HepG2 (cell line): Measurements from ENCODE around the gene LOXL3. TPM values are rescaled to one million over a fixed set of nuclear protein-coding genes. Genes with fewer than 3 reads are reported as not detected.

Experiments used
- ARHGAP35 ChIP-seq: sonication (generic); formaldehyde crosslinking; IDR thresholded peaks from 2 replicates; pipeline ENCODE4 v1.9.0; 2022; ENCODE audit warnings: mild to moderate bottlenecking, inconsistent platforms, moderate library complexity, missing genetic modification reagents, borderline replicate concordance
- FLYWCH1 ChIP-seq: sonication (generic); formaldehyde crosslinking; IDR thresholded peaks from 2 replicates; pipeline ENCODE4 v1.8.1; 2023; ENCODE audit warnings: mild to moderate bottlenecking, missing genetic modification reagents
- HOXA5 ChIP-seq: sonication (generic); formaldehyde crosslinking; IDR thresholded peaks from 2 replicates; pipeline ENCODE4 v1.4.0; 2020; ENCODE audit warnings: missing genetic modification reagents
- JUNB ChIP-seq: sonication (generic); formaldehyde crosslinking; IDR thresholded peaks from 2 replicates; pipeline ENCODE4 v1.8.0; 2022; ENCODE audit warnings: missing genetic modification reagents, mild to moderate bottlenecking, borderline replicate concordance
- JUND ChIP-seq: sonication (generic); formaldehyde crosslinking; IDR thresholded peaks from 2 replicates; pipeline ENCODE4 v1.8.0; 2022; ENCODE audit warnings: mild to moderate bottlenecking, missing genetic modification reagents
- LCORL ChIP-seq, 2 experiments: fragments of 450-650 bp in 1 of 2; sonication (generic) in 1 of 2; formaldehyde crosslinking in 1 of 2; IDR thresholded peaks; 2 replicates each; pipeline versions ENCODE4 v1.5.0 to v1.6.1; 2017 to 2020; ENCODE audit warnings: antibody characterized with exemption in 1 of 2, missing genetic modification reagents in 1 of 2
- MTA1 ChIP-seq: sonication (generic); formaldehyde crosslinking; IDR thresholded peaks from 2 replicates; pipeline ENCODE4 v1.4.0; 2020; ENCODE audit warnings: missing genetic modification reagents, mild to moderate bottlenecking, borderline replicate concordance
- MYNN ChIP-seq: sonication (generic); formaldehyde crosslinking; IDR thresholded peaks from 2 replicates; pipeline ENCODE4 v1.4.0; 2020; ENCODE audit warnings: mild to moderate bottlenecking, low read depth, missing genetic modification reagents
- NFYC ChIP-seq: IDR thresholded peaks from 2 replicates; pipeline ENCODE4 v1.6.1; 2016; ENCODE audit warnings: missing genetic modification reagents, missing compliant biosample characterization
- NR2F6 ChIP-seq, 2 experiments: IDR thresholded peaks; 2 replicates each; pipeline ENCODE4 v1.6.1; 2016; ENCODE audit warnings: antibody characterized with exemption in 1 of 2, mild to moderate bottlenecking in 1 of 2
- PCBP2 ChIP-seq: fragments of 200-400 bp; formaldehyde crosslinking; optimal IDR thresholded peaks from 2 replicates; pipeline ENCODE3; 2018; ENCODE audit warnings: low read length, low read depth; ENCODE audit not compliant: poor library complexity, severe bottlenecking
- RFX5 ChIP-seq: IDR thresholded peaks from 2 replicates; pipeline ENCODE4 v1.6.1; 2011; ENCODE audit warnings: low read depth, low read length, improper control_type of control experiment
- SMAD3 ChIP-seq: sonication (generic); formaldehyde crosslinking; IDR thresholded peaks from 2 replicates; pipeline ENCODE4 v1.4.0; 2020; ENCODE audit warnings: missing genetic modification reagents
- SP2 ChIP-seq: sonication (generic); formaldehyde crosslinking; IDR thresholded peaks from 2 replicates; pipeline ENCODE4 v1.5.1; 2020; ENCODE audit warnings: mild to moderate bottlenecking, missing genetic modification reagents
- U2AF1 ChIP-seq: fragments of 200-400 bp; formaldehyde crosslinking; optimal IDR thresholded peaks from 2 replicates; pipeline ENCODE3; 2017; ENCODE audit warnings: mild to moderate bottlenecking, low read depth, low read length
- ZBTB1 ChIP-seq: sonication (generic); formaldehyde crosslinking; IDR thresholded peaks from 2 replicates; pipeline ENCODE4 v1.4.0; 2020; ENCODE audit warnings: missing genetic modification reagents, borderline replicate concordance
- ZFAT ChIP-seq: sonication (generic); formaldehyde crosslinking; conservative IDR thresholded peaks from 2 replicates; pipeline ENCODE4 v1.8.1; 2023; ENCODE audit warnings: missing genetic modification reagents, inconsistent platforms
- ZMYM3 ChIP-seq: sonication (generic); formaldehyde crosslinking; IDR thresholded peaks from 2 replicates; pipeline ENCODE4 v1.5.1; 2020; ENCODE audit warnings: mild to moderate bottlenecking, missing genetic modification reagents
- ZNF143 ChIP-seq: sonication (generic); formaldehyde crosslinking; IDR thresholded peaks from 2 replicates; pipeline ENCODE4 v1.4.0; 2020; ENCODE audit warnings: missing genetic modification reagents
- ZNF260 ChIP-seq: sonication (generic); formaldehyde crosslinking; IDR thresholded peaks from 2 replicates; pipeline ENCODE4 v1.4.0; 2020; ENCODE audit warnings: missing genetic modification reagents, low read depth, mild to moderate bottlenecking, borderline replicate concordance
- ZNF333 ChIP-seq: sonication (generic); formaldehyde crosslinking; IDR thresholded peaks from 2 replicates; pipeline ENCODE4 v1.4.0; 2020; ENCODE audit warnings: mild to moderate bottlenecking, missing genetic modification reagents, borderline replicate concordance
- polyA plus RNA-seq, 8 experiments: library from polyadenylated mRNA; depleted of rRNA in 3 of 8; stranded (reverse) in 7 of 8; unstranded in 1 of 8; fragments of >200 nt; fragmentation: Illumina TruSeq in 4 of 8; extraction: Trizol in 4 of 8; gene quantifications; 2 replicates each; pipeline versions ENCODE4 v1.2.1 to v1.2.3, GENCODE V29; 2011 to 2016; ENCODE audit warnings: low read depth in 4 of 8, missing spikeins in 1 of 8, mixed read lengths in 1 of 8; ENCODE audit not compliant: insufficient read depth in 1 of 8
- total RNA-seq, 5 experiments: library from RNA; depleted of rRNA; stranded (reverse); fragments of >200 nt; fragmentation: Illumina TruSeq; extraction: Trizol; gene quantifications; 2 replicates each; pipeline ENCODE4 v1.2.3, GENCODE V29; 2016; ENCODE audit warnings: low read depth in 1 of 5
- TF ChIP-seq, protein P1 (sequence below): sonication (generic); formaldehyde crosslinking; IDR thresholded peaks from 2 replicates; pipeline ENCODE4 v1.4.0; 2020; ENCODE audit warnings: missing genetic modification reagents
- TF ChIP-seq, protein P2 (sequence below): IDR thresholded peaks from 2 replicates; pipeline ENCODE4 v1.6.1; 2016
- TF ChIP-seq, protein P3 (sequence below): sonication (generic); formaldehyde crosslinking; IDR thresholded peaks from 2 replicates; pipeline ENCODE4 v1.5.0; 2020; ENCODE audit warnings: missing genetic modification reagents
- TF ChIP-seq, protein P4 (sequence below): sonication (generic); formaldehyde crosslinking; IDR thresholded peaks from 2 replicates; pipeline ENCODE4 v1.8.1; 2023; ENCODE audit warnings: mild to moderate bottlenecking, missing genetic modification reagents

Gene LOXL3
- total and polyA plus RNA-seq, 2 of the 13 experiments (the other 11 are each of a cell fraction or from before 2014, with no cell fraction given): 0.55 to 6.5 TPM

DNA sequence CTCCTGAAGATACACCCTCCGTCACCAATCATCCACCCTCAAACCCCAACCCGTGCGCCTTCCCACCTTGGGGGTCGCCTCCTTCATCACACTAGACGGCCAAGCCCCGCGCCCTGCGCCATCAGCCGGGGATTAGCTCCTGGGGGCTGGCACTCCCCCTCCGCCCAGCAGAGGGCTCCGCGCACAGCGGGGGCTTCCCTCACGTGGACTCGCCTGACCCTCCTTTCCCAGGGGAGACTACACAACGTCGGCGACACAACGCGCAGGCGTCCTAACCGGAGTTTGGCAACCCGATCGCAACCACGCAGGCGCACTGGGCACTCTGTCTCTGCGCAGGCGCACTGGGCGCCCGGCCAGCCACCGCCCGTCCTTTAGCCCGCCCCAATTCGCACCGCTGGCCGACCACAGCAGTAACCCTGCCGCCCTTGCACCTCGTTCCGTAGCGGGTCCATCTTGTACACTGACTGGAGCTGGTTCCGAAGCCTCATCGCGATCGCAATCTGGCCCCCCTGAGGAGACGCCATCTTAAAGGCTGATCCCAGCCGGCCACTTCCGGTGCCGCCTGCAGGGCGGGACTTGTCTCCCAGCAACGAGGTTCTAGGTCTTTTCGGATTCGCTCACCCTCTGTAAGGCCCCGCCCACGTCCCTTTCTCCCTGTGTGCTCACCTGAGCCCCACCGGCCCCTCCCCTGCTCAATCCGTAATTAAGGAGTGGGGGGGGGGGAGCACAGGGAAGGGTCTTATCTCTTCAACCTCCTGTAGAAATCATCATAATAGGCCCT, 46.4 kb downstream of the LOXL3 start, which contains the start of gene PCGF1 (continued):
- TF ChIP-seq SMAD3: 0 out of 2 replicates have a peak, but pooled peaks have one; percentile 15
- no peak for TF ChIP-seq LCORL (IDR thresholded peaks at IDR 0.05)
- TF ChIP-seq LCORL (CRISPR knock-in tag; IDR thresholded peaks at IDR 0.05): peak; percentile 56; the same call in 1 of the 2 replicates
- TF ChIP-seq PCBP2: no peak
- TF ChIP-seq ZNF143 (CRISPR knock-in tag): peak; percentile 80
- peak; percentile 81; the same call in 1 of the 2 replicates for TF ChIP-seq MTA1 (CRISPR knock-in tag)
- TF ChIP-seq, protein P1, sequence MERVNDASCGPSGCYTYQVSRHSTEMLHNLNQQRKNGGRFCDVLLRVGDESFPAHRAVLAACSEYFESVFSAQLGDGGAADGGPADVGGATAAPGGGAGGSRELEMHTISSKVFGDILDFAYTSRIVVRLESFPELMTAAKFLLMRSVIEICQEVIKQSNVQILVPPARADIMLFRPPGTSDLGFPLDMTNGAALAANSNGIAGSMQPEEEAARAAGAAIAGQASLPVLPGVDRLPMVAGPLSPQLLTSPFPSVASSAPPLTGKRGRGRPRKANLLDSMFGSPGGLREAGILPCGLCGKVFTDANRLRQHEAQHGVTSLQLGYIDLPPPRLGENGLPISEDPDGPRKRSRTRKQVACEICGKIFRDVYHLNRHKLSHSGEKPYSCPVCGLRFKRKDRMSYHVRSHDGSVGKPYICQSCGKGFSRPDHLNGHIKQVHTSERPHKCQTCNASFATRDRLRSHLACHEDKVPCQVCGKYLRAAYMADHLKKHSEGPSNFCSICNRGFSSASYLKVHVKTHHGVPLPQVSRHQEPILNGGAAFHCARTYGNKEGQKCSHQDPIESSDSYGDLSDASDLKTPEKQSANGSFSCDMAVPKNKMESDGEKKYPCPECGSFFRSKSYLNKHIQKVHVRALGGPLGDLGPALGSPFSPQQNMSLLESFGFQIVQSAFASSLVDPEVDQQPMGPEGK (CRISPR knock-in tag): peak; percentile 94
- peak; percentile 28; the same call in 1 of the 2 replicates for TF ChIP-seq ZNF333 (CRISPR knock-in tag)
- TF ChIP-seq, protein P2, sequence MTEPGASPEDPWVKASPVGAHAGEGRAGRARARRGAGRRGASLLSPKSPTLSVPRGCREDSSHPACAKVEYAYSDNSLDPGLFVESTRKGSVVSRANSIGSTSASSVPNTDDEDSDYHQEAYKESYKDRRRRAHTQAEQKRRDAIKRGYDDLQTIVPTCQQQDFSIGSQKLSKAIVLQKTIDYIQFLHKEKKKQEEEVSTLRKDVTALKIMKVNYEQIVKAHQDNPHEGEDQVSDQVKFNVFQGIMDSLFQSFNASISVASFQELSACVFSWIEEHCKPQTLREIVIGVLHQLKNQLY: peak; percentile 61
- TF ChIP-seq RFX5: 0 out of 2 replicates have a peak, but pooled peaks have one; percentile 13
- peak; percentile 9 for TF ChIP-seq JUND
- 0 out of 2 replicates have a peak, but pooled peaks have one; percentile 17 for TF ChIP-seq ZBTB1
- peak; percentile 40; the same call in 1 of the 2 replicates for TF ChIP-seq NR2F6 (IDR thresholded peaks at IDR 0.05)
- TF ChIP-seq NR2F6 (CRISPR knock-in tag; IDR thresholded peaks at IDR 0.05): peak; percentile 81
- TF ChIP-seq FLYWCH1 (CRISPR knock-in tag): no peak
- TF ChIP-seq ZMYM3 (CRISPR knock-in tag): peak; percentile 37; the same call in 1 of the 2 replicates
- peak; percentile 80 for TF ChIP-seq NFYC (CRISPR knock-in tag)
- no peak for TF ChIP-seq U2AF1
- TF ChIP-seq, protein P3, sequence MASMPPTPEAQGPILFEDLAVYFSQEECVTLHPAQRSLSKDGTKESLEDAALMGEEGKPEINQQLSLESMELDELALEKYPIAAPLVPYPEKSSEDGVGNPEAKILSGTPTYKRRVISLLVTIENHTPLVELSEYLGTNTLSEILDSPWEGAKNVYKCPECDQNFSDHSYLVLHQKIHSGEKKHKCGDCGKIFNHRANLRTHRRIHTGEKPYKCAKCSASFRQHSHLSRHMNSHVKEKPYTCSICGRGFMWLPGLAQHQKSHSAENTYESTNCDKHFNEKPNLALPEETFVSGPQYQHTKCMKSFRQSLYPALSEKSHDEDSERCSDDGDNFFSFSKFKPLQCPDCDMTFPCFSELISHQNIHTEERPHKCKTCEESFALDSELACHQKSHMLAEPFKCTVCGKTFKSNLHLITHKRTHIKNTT: no peak
- peak; percentile 94 for TF ChIP-seq SP2 (CRISPR knock-in tag)
- TF ChIP-seq ZFAT (CRISPR knock-in tag): no peak
- TF ChIP-seq ZNF260 (CRISPR knock-in tag): no peak; the same call in 1 of the 2 replicates
- TF ChIP-seq HOXA5: peak; percentile 96
- no peak for TF ChIP-seq MYNN (CRISPR knock-in tag)
- TF ChIP-seq ARHGAP35 (CRISPR knock-in tag): peak; percentile 94
- TF ChIP-seq, protein P4, sequence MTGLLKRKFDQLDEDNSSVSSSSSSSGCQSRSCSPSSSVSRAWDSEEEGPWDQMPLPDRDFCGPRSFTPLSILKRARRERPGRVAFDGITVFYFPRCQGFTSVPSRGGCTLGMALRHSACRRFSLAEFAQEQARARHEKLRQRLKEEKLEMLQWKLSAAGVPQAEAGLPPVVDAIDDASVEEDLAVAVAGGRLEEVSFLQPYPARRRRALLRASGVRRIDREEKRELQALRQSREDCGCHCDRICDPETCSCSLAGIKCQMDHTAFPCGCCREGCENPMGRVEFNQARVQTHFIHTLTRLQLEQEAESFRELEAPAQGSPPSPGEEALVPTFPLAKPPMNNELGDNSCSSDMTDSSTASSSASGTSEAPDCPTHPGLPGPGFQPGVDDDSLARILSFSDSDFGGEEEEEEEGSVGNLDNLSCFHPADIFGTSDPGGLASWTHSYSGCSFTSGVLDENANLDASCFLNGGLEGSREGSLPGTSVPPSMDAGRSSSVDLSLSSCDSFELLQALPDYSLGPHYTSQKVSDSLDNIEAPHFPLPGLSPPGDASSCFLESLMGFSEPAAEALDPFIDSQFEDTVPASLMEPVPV (CRISPR knock-in tag): peak; percentile 80
- no peak for TF ChIP-seq JUNB (CRISPR knock-in tag)
